ENCODE data around the gene FAM193B.
"Not testable (repeated sequence)": the region's sequence is repeated elsewhere in the genome, so short reads cannot be mapped to it uniquely, and the experiment has no call there.

FAM193B gene

GRCh38 chr5:177536386-177536785 is 18.0 kb downstream of the FAM193B start:
- DNase-seq = no peak

- no peak for DNase-seq
These were observed 19.2 kb downstream of the FAM193B start for GRCh38 chr5:177535125-177535524.

GRCh38 chr5:177534433-177534832 is 19.9 kb downstream of the FAM193B start:
- DNase-seq = not testable (repeated sequence)

- DNase-seq = no peak
These were observed 23.0 kb downstream of the FAM193B start for GRCh38 chr5:177531209-177531940.

GRCh38 chr5:177530638-177531037 is 23.7 kb downstream of the FAM193B start:
- no peak for DNase-seq

- DNase-seq = no peak
These were observed 24.8 kb downstream of the FAM193B start for GRCh38 chr5:177529247-177530203.

- DNase-seq = no peak
These were observed 25.7 kb downstream of the FAM193B start for GRCh38 chr5:177528631-177529030.

GRCh38 chr5:177527595-177527994 is 26.8 kb downstream of the FAM193B start:
- no peak for DNase-seq

GRCh38 chr5:177526791-177527190 is 27.6 kb downstream of the FAM193B start:
- DNase-seq = no peak

- DNase-seq = no peak
These were observed 28.2 kb downstream of the FAM193B start for GRCh38 chr5:177526191-177526590.

- DNase-seq = no peak
These were observed 29.3 kb downstream of the FAM193B start for GRCh38 chr5:177524941-177525655.

- no peak for DNase-seq
These were observed 29.8 kb downstream of the FAM193B start for GRCh38 chr5:177524539-177524900.

- DNase-seq = no peak
These were observed 30.4 kb downstream of the FAM193B start for GRCh38 chr5:177523711-177524538.

- no peak for DNase-seq
These were observed 33.3 kb downstream of the FAM193B start for GRCh38 chr5:177520916-177521513.

GRCh38 chr5:177520271-177520670 is 34.1 kb downstream of the FAM193B start:
- no peak for DNase-seq

- DNase-seq = no peak
These were observed 34.7 kb downstream of the FAM193B start for GRCh38 chr5:177519463-177520235.

- DNase-seq = peak; percentile 99
These were observed 37.5 kb downstream of the FAM193B start, which contains the start of gene DDX41 for GRCh38 chr5:177516601-177517568. TSS of gene DDX41 (minus strand) at chr5:177516961. CDS start at chr5:177516945, 16 bp downstream.

- no peak for DNase-seq
These were observed 38.8 kb downstream of the FAM193B start for GRCh38 chr5:177515580-177515979.

GRCh38 chr5:177514541-177514940 is 39.8 kb downstream of the FAM193B start:
- DNase-seq = no peak

- DNase-seq = no peak
These were observed 40.9 kb downstream of the FAM193B start for GRCh38 chr5:177513500-177513899.
